SK-N-SH (cell line): ENCODE data around the gene IZUMO4. TPM values are rescaled to one million over a fixed set of nuclear protein-coding genes. Genes with fewer than 3 reads are reported as not detected.

ENCODE experiments used
- CTCF ChIA-PET: fragments of 300-600, 350-600 bp; formaldehyde crosslinking; extraction: SDS; loops from one replicate; lab custom pipeline; 2021; lab: Yijun Ruan, JAX
- POLR2A ChIA-PET: fragments of 350-600 bp; sonication (Branson Sonifier 250); formaldehyde crosslinking; extraction: SDS; loops from one replicate; lab custom pipeline; 2020; ENCODE audit warnings: antibody characterized with exemption, inconsistent platforms; lab: Yijun Ruan, JAX
- DNase-seq: peaks from one replicate; pipeline ENCODE4 v3.0.0; 2012
- H2AFZ ChIP-seq: fragments of 200-600 bp; sonication (generic); 2 replicates; pipeline ENCODE4 v1.8.1; 2016; ENCODE audit warnings: antibody characterized with exemption, mild to moderate bottlenecking, low read depth
- H3F3A ChIP-seq: fragments of 200-600 bp; sonication (generic); replicated peaks from 2 replicates; pipeline ENCODE3; 2016; ENCODE audit warnings: antibody characterized with exemption, mild to moderate bottlenecking; ENCODE audit not compliant: insufficient read depth
- H3K27ac ChIP-seq, 2 experiments: fragments of 200-500 bp in 1 of 2; fragments of 200-600 bp in 1 of 2; sonication (Bioruptor generic) in 1 of 2; sonication (generic), shearing (Covaris generic) in 1 of 2; 2 replicates each; pipeline versions ENCODE4 v1.5.1 to v1.6.1; 2014 to 2016; ENCODE audit warnings: low read depth in 2 of 2, inconsistent platforms in 1 of 2, low read length in 1 of 2, mild to moderate bottlenecking in 1 of 2, mixed read lengths in 1 of 2
- H3K27me3 ChIP-seq: fragments of 200-600 bp; sonication (generic), shearing (Covaris generic); 2 replicates; pipeline ENCODE4 v1.6.1; 2016; ENCODE audit warnings: mixed run types; ENCODE audit not compliant: insufficient read depth
- H3K36me3 ChIP-seq, 2 experiments: fragments of 200-500 bp in 1 of 2; fragments of 200-600 bp in 1 of 2; sonication (Bioruptor generic) in 1 of 2; sonication (generic) in 1 of 2; replicated peaks in 1 of 2; 2 replicates each; pipeline versions ENCODE3 to v1.5.1; 2014 to 2016; ENCODE audit warnings: low read length in 1 of 2, mild to moderate bottlenecking in 1 of 2; ENCODE audit not compliant: insufficient read depth in 2 of 2, control insufficient read depth in 1 of 2
- H3K4me1 ChIP-seq, 2 experiments: fragments of 200-500 bp in 1 of 2; fragments of 200-600 bp in 1 of 2; sonication (Bioruptor generic) in 1 of 2; sonication (generic), shearing (Covaris generic) in 1 of 2; 2 replicates each; pipeline versions ENCODE4 v1.5.1 to v1.6.1; 2014 to 2016; ENCODE audit warnings: low read depth in 1 of 2, low read length in 1 of 2, mixed run types in 1 of 2; ENCODE audit not compliant: insufficient read depth in 2 of 2, control insufficient read depth in 1 of 2
- H3K4me2 ChIP-seq: fragments of 200-600 bp; sonication (generic), shearing (Covaris generic); 2 replicates; pipeline ENCODE4 v1.6.1; 2017; ENCODE audit warnings: mixed run types
- H3K4me3 ChIP-seq, 2 experiments: fragments of 200-500 bp in 1 of 2; fragments of 200-600 bp in 1 of 2; sonication (Bioruptor generic) in 1 of 2; sonication (generic), shearing (Covaris generic) in 1 of 2; 2 replicates each; pipeline versions ENCODE4 v1.5.1 to v1.8.1; 2014 to 2016; ENCODE audit warnings: low read depth in 2 of 2, inconsistent platforms in 1 of 2, low read length in 1 of 2, mild to moderate bottlenecking in 1 of 2, mixed read lengths in 1 of 2, moderate library complexity in 1 of 2
- H3K79me2 ChIP-seq: fragments of 200-600 bp; sonication (generic); 2 replicates; pipeline ENCODE4 v1.8.1; 2017; ENCODE audit warnings: mild to moderate bottlenecking; ENCODE audit not compliant: insufficient read depth
- H3K9ac ChIP-seq: fragments of 200-600 bp; sonication (generic); 2 replicates; pipeline ENCODE4 v1.6.1; 2017; ENCODE audit warnings: mixed run types
- H3K9me2 ChIP-seq: fragments of 200-600 bp; sonication (generic); 2 replicates; pipeline ENCODE4 v1.6.1; 2017; ENCODE audit warnings: mixed run types
- H3K9me3 ChIP-seq: fragments of 200-600 bp; sonication (generic); 2 replicates; pipeline ENCODE4 v1.6.1; 2017; ENCODE audit warnings: mixed run types, mild to moderate bottlenecking, moderate library complexity
- H4K20me1 ChIP-seq: fragments of 200-600 bp; sonication (generic); 2 replicates; pipeline ENCODE4 v1.6.1; 2017; ENCODE audit warnings: mild to moderate bottlenecking, mixed run types; ENCODE audit not compliant: insufficient read depth
- CHD2 ChIP-seq: fragments of 150-350 bp; IDR thresholded peaks from 2 replicates; pipeline ENCODE4 v1.6.1; 2018; ENCODE audit warnings: low read length; ENCODE audit not compliant: partially characterized antibody
- EZH2phosphoT487 ChIP-seq: fragments of 200-600 bp; sonication (generic); IDR thresholded peaks from 2 replicates; pipeline ENCODE4 v1.6.1; 2017; ENCODE audit warnings: low read depth, mixed run types, mild to moderate bottlenecking, antibody characterized with exemption, moderate library complexity, borderline replicate concordance
- FOSL2 ChIP-seq: IDR thresholded peaks from 2 replicates; pipeline ENCODE4 v1.4.0; 2012; ENCODE audit warnings: low read depth, mild to moderate bottlenecking, moderate library complexity, borderline replicate concordance
- FOXM1 ChIP-seq: IDR thresholded peaks from 2 replicates; pipeline ENCODE4 v1.4.0; 2012; ENCODE audit warnings: low read depth, mild to moderate bottlenecking
- MAX ChIP-seq: IDR thresholded peaks from 2 replicates; pipeline ENCODE4 v1.4.0; 2012; ENCODE audit warnings: low read depth
- NFIC ChIP-seq: IDR thresholded peaks from 2 replicates; pipeline ENCODE4 v1.4.0; 2012; ENCODE audit warnings: borderline replicate concordance
- POLR2AphosphoS5 ChIP-seq: IDR thresholded peaks from 2 replicates; pipeline ENCODE4 v1.6.1; 2012; ENCODE audit warnings: low read depth, low read length
- REST ChIP-seq: IDR thresholded peaks from 2 replicates; pipeline ENCODE4 v1.6.1; 2012; ENCODE audit warnings: mild to moderate bottlenecking, low read depth, low read length, moderate library complexity
- RXRA ChIP-seq: IDR thresholded peaks from 2 replicates; pipeline ENCODE4 v1.4.0; 2012; ENCODE audit warnings: low read depth, mild to moderate bottlenecking, borderline replicate concordance
- SIN3A ChIP-seq: IDR thresholded peaks from 2 replicates; pipeline ENCODE4 v1.6.1; 2012; ENCODE audit warnings: low read depth, mild to moderate bottlenecking, low read length, moderate library complexity, borderline replicate concordance
- TAF1 ChIP-seq: IDR thresholded peaks from 2 replicates; pipeline ENCODE4 v1.6.1; 2012; ENCODE audit warnings: low read depth, mild to moderate bottlenecking, low read length, moderate library complexity, borderline replicate concordance
- WGBS: methylation state at CpG from one replicate; pipeline ENCODE4 v1.1.6; 2017; ENCODE audit warnings: low lambda C conversion rate; 5-methylcytosine and 5-hydroxymethylcytosine counted together
- polyA plus RNA-seq, 3 experiments: library from polyadenylated mRNA; depleted of rRNA; stranded (reverse); fragments of >200 nt; gene quantifications; 2 replicates each; pipeline ENCODE4 v1.2.3, GENCODE V29; 2012

IZUMO4 gene
- polyA plus RNA-seq, 1 of the 3 experiments (the other 2 are of a cell fraction), result 4.6 TPM

GRCh38 chr19:2123682-2124387 lies 27.1 kb downstream of the IZUMO4 start:
- no peaks in the 10 kb centered on the region for H3K4me1 ChIP-seq
- no peak for DNase-seq
- H3K4me3 ChIP-seq, result no peak overlapping the region
- H3K9ac ChIP-seq, result no peak overlapping the region
- CTCF ChIA-PET, result no interaction called here
- H3K79me2 ChIP-seq, result peaks cover 15% of the 10 kb centered on the region; the same call in 1 of the 2 replicates
- H3K36me3 ChIP-seq, result peaks cover 20 to 69% of the 10 kb centered on the region in 2 experiments
- POLR2A ChIA-PET, result no interaction called here
- H3K9me3 ChIP-seq, result no peaks in the 10 kb centered on the region
- no peaks in the 10 kb centered on the region for H3K9me2 ChIP-seq
- no peaks in the 10 kb centered on the region for H3K27me3 ChIP-seq
- peaks cover 47% of the 10 kb centered on the region for H4K20me1 ChIP-seq
- WGBS, result 100% methylated on average over 7 of the region's 25 CpGs
- no peak overlapping the region for H3K4me2 ChIP-seq
- no peak overlapping the region for H2AFZ ChIP-seq
- H3K27ac ChIP-seq, result no peak overlapping the region
- TF ChIP-seq REST (peak; percentile 94), TAF1 (no peak)
- TF ChIP-seq, all 33 proteins: peak for 1
- no peaks in the 10 kb centered on the region for H3F3A ChIP-seq

DNA sequence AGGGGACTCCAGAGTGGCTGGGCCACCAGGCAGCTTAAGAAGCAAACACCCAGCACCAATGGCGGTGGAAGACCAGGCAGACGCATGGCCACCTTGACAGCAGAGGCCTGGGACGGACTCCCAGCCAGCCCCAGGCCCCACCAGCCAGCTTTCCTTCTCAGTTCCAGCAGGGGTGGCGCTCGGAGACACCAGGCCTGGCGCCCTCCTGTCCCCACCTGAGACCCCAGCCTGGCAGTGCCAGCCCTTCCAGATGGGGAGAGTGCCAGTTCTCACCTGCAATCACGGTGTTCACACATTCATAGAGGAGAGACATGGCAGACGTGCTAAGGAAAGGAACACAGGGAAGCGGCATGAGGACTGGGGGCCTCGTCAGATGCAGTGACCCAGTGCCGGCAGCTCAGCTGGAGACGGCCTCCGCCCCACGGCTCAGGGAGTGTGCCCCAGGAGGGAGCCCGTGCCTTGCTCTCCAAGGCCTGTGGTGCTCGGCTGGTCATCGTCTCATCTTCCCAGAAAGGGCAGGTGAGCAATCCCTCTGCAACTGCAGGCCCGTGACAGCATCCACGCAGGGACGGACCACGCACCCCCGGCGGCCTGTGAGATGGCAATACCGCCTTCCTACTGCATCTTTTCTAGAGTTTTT lies 30.3 kb downstream of the IZUMO4 start:
- Histone ChIP-seq H3K9ac (no peak overlapping the region), H3K4me3 (no peak overlapping the region), H3K4me2 (no peak overlapping the region), H3K27ac (no peak overlapping the region), H4K20me1 (peaks cover 64% of the 10 kb centered on the region), H3K36me3 (peaks cover 24 to 67% of the 10 kb centered on the region in 2 experiments), H3K79me2 (peaks cover 30% of the 10 kb centered on the region; the same call in 1 of the 2 replicates), H3K27me3 (no peaks in the 10 kb centered on the region), H3K4me1 (no peaks in the 10 kb centered on the region), H3K9me3 (no peaks in the 10 kb centered on the region), H3F3A (no peaks in the 10 kb centered on the region), H2AFZ (no peak overlapping the region), H3K9me2 (no peaks in the 10 kb centered on the region)
- CTCF ChIA-PET, result interaction anchor here (1.2 kb wide), 1 partner anchor 189 kb away, joined by 3 read pairs; no protein-coding TSS in a partner anchor
- DNase-seq, result no peak
- WGBS, result 93% methylated on average over 14 of the region's 24 CpGs
- POLR2A ChIA-PET, result interaction anchor here (0.6 kb wide), 1 partner anchor 15 kb away, joined by 3 read pairs; no protein-coding TSS in a partner anchor
- TF ChIP-seq POLR2AphosphoS5, result no peak
- no peak for TF ChIP-seq EZH2phosphoT487
- TF ChIP-seq SIN3A, result no peak
- TF ChIP-seq MAX, result no peak
- no peak for TF ChIP-seq CHD2
- no peak for TF ChIP-seq FOSL2
- TF ChIP-seq RXRA, result no peak
- no peak for TF ChIP-seq FOXM1
- no peak for TF ChIP-seq NFIC
